Right forelimb (tissue), 1 donor: Measurements from ENCODE around the gene CEBPE.

Experiments used
- DNase-seq: peaks from one replicate; pipeline ENCODE4 v3.0.0-alpha.2; 2018

The CEBPE gene

DNA sequence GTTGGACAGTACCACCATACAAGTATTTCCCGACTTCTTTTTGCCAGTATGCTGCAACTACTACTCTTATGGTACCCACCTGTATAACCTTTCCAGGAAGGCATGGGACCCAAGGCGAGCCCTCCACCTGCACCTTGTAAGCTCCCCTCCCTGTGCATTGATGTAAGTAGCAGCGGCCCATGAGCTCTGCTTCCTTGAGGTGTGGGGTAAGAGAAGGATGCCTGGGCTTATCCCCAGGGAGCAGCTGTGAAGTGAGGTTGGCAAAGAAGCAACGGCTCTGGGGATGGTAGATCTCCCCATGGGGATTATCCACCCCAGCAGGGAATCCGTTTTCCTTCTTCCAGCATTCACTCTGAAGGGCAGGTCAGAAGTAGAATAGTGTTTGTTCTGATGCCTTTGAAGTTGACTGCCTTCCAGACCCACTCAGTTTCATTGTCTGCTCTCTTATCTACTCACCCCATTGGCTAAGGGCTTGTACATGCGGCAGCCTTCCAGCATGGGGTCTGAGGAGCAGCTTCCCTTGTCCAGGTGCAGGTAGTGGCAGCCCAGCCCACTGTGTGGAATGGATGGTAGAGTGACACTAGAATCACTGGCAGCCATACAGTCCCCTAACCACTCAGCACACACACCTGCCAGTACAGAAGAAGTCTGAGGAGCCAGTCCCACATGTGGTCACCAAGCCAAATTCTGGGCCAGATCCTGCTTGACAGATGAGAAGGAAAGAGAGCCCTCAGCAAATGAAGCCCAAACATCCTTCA is 17.7 kb downstream of the CEBPE start:
- no peak for DNase-seq

GRCh38 chr14:23099212-23099861 is 19.7 kb downstream of the CEBPE start:
- DNase-seq = no peak

DNA sequence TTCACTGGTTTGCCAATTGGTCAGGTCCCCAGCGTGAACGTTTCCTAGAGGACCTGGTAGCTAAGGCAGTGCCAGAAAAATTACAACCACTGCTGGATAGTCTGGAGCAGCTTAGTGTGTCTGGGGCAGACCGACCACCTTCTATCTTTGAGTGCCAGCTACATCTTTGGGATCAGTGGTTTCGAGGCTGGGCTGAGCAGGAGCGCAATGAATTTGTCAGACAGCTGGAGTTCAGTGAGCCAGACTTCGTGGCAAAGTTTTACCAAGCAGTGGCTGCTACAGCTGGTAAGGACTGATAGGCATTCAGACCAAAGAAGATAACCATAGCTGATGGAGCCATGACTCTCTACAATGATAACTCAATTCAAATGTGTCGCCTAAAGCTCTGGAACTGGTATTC is 21.3 kb downstream of the CEBPE start:
- DNase-seq = no peak

DNA sequence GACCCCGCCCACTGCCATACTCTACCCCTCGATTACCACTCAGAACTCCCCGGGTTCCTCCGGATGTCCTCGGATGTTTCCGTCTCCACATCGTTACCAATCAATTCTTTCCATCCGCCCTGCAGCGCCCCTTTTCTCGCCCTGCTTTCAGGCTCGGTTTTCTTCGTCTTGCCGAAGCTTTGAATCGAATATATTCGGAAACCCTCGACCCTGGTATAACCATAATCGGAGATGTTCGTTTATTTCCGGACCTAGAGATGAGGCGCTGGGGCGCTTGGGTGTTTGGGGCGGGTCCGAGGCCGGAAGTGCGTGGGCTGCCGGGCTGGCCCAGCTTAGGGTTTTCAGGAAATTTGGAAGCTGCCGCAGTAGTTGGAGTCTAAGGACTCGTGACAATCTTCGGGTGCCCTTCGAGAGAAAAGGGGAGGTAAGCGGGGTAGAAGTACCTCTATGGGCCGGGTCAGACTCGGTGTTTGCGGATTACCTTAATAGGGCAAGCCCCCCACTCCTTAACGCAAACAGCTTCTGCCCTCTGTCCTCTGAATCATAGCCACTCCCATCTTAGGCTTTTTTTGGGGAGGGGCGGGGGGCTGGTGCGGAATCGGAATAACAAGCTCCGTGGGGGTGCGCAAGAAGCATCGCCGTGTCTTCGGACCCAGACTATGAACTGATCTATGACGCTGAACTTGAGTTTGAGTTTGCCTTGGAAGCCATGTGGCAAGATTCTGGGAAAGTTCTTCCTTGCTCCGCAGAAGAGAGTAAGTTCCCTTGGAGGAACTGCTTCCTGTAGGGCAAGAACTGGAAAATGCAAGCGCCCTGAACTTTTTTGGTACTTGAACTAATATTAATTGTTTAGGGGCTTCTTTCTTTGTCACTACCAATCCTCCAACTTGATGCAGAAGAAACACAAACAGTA is 23.6 kb downstream of the CEBPE start, which contains the start of gene C14orf119:
TSS of gene C14orf119 (plus strand) at position 310 of the 913 bp plus-strand sequence. CDS start 2,154 bp downstream, outside the sequence.
- peak; percentile 99 for DNase-seq

DNA sequence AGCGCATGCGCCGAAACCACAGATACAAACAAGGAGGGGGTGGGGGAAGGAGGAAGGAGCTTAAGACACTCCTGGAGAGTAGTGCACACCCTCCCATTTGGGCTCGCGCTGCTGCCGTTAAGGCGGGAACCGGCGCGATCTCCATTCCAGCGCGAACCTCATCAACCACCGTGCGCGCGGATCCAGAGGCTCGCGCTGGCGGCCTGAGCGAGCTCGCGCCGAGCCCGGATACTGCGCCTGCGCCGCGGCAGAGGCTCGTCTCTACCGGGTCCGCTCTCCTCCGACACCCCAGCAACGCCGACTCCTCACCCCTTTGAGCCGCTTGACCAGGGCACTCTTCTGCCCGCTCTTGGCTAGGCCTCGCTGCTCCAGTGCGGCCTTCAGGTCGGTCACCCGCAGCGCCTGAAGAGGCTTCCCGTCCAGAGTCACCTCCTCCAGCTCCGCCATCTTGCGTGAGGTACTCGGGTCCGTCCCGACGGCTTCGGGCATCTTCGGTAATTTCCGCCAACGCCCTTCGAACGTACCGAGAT is 24.3 kb downstream of the CEBPE start, which contains the start of gene ACIN1:
TSS of gene ACIN1 (minus strand) at position 471 of the 530 bp plus-strand sequence. CDS start at position 447, 24 bp downstream.
- no peak for DNase-seq

GRCh38 chr14:23093991-23094665 is 24.9 kb downstream of the CEBPE start:
- no peak for DNase-seq

- DNase-seq = no peak
These were observed 25.5 kb downstream of the CEBPE start for GRCh38 chr14:23093526-23093925.

- DNase-seq = no peak
These were observed 26.0 kb downstream of the CEBPE start for GRCh38 chr14:23093104-23093503.

DNA sequence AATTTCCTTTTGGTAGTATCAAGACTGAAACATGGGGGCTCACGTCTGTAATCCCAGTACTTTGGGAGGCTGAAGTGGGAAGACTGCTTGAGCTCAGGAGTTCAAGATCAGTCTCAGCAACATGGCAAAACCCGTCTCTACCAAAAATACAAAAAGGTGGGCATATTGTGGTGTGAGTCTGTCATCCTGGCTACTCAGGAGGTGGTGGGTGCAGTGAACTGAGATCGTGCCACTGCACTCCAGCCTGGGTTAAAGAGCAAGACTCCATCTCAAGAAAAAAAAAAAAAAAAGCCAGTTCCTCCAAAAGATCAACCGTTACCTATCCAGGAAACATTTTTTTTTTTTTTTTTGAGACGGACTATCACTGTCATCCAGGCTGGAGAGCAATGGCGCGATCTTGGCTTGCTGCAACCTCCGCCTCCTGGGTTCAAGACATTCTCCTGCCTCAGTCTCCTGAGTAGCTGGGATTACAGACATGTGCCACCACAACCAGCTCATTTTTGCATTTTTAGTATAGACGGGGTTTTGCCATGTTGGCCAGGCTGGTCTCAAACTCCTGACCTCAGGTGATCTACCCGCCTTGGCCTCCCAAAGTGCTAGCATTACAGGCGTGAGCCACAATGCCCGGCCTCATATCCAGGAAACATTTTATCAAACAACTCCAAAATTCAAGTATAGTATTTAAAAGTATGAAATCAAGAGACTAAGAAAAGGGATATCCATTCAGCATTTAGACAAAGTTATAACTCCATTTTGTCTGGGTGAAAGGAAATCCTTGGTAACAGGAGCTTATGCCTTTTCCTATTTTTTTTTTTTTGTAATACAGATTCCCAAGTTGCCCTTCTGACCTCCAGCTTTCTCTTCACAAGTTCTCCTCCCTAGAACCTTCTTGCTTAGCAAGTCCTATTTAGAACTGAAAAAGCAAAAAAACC is 27.5 kb downstream of the CEBPE start:
- DNase-seq = no peak

DNA sequence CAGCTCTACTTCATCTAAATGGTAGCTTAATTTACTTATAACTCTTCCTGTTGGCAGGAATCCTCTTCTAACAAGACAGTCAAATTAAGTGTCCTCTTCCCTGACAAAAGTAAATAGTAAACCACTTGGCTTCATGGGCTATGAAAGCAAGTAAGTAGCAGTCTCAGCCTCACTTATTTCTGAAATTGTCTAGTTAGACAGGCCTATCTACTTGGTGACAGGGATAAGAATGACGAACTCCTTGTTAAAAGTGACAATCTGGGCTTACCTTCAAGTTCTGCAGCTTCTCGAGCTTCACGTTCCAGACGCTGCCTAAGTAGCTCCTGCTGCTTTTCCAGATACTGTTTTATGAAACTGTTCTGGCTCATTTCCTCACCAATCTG is 28.8 kb downstream of the CEBPE start:
- DNase-seq = no peak

DNA sequence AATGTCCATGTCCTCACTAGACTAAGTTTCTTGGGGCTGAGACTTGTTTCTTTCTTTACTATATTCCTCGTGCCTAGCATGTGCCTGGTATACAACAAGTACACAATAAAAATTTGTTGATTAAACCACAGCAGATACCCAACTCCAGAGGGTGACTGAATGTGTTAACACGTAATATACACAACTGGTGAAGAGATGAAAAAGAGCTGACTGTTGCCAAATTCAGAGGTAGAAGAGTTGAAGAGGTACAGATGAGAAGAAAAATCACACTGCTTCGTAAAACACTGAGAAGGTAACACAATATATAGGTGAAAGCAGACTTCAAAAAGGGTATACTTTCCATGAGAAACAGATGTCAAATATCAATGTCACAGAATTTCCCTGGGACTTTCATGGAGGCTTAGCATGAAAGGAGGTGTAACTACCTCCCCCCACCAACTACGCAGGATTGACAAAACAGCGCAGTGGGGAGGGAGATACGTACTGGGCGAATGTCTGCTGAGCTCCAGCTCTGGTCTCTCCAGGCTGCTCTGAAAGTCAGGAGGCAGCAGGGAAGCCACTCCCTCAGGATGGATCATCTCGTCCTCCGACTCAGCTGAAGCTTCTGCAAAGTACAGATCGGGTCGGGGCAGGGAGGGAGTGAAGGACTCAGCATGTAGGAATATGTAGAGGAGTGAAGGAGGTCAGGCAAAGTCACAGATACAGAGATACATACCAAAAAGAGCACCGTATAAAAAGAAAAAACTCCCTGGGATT is 29.4 kb downstream of the CEBPE start:
- no peak for DNase-seq

DNA sequence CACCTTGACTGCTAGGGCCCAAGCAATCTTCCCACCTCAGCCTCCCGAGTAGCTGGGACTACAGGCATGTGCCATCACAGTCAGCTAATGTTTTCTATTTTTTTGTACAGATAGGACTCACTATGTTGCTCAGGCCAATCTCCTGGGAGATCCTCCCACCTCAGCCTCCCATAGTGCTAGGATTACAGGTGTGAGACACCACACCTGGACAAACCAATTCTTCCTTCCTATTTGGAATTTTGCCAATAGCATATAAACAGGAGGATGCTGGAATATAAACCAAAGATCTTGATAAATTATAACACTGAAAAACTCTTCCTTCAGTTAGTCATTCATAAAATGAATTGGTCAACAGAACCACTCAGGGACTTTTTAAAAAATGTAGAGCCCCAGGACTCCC is 32.5 kb downstream of the CEBPE start:
- no peak for DNase-seq

GRCh38 chr14:23085458-23085857 is 33.6 kb downstream of the CEBPE start:
- DNase-seq = no peak

- no peak for DNase-seq
These were observed 38.6 kb downstream of the CEBPE start for GRCh38 chr14:23080474-23080873.

DNA sequence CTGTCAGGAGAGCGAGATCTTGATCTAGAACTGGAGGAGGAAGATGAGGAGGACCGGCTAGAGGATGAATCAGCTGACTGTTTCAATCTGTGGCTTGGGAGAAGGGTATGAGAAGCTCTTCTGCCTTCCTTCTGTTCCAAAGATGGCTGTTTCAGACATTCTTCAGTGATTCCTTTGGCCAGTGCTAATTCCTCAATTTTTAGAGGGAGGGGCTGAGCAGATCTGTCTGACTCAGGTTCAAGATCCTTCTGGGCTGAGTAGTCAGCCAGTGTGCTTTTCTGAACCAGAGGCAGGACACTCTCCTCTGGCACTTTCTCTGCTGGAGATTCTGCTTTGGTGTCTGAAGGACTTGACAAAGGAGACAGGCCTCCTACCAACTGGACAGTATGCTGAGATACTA is 39.3 kb downstream of the CEBPE start:
- no peak for DNase-seq

DNA sequence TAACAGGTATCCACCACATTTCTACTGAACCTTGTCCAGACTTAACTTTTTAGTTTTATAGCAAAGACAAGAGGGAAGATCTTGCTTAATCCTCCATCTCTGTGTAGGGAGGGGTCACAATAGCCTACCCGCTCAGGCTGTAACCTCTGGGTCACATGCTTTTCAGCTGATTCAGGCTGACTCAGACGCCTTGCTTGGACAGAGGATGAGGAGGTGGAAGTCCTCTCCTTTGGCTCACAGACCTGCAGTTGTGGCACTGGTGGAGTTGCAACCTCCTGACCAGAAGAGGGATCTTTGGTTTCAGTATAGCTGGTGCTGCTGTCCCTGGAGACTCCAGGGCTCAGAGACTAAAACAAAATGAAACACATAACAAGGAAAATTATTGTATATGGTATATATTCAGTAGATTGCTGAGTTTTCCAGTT is 40.4 kb downstream of the CEBPE start:
- no peak for DNase-seq

GRCh38 chr14:23077962-23078361 is 41.1 kb downstream of the CEBPE start:
- DNase-seq = no peak

DNA sequence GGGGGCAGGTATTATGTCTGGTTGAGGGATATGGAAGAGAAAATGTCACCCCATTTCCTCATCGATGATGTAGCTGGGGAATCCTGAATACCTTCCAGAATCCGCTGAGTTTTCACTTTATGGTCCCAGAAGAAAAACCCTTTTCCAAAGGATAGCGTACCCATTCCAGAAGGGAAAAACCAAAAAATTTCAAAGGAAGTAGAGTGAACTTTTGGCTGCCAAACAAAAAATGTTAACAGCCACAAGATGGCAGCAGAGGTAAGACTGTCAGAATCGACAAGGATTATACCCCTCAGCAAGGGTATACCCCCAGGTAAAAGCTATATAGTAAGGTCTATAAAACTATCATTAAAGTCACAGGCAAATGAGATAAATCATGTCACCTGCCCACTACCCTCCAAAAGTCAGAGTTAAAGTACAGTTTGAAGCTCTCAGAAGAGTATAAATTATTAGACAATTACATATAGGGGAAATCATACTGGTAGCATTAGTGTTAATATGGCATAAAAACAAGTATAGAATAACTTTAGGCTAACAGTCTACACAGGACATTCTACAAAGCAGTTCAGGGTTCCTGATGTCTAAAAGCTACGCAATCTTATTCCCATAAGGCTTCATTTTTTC is 42.2 kb downstream of the CEBPE start:
- no peak for DNase-seq

DNA sequence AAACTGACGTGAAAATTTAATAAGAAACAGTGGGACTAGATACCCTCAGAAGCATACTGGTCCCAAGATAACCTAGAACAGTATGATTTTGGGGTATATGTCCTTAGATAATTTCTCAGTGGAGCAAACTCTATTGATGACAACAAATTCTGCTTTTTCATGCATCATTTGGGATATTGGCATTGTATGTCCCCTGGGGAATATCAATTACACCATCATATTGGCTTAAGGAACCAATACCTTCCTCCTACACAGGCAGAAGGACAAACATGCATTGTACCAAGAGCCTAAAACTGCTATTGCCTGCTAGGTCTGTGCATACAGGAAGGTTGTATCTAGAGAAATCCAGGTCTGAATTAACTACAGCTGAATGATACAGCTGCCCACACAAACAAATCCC is 44.1 kb downstream of the CEBPE start:
- no peak for DNase-seq
